GM18520 (cell line): ENCODE data around the gene FXYD2.

Source experiments
- ATAC-seq: cut with Tn5 transposase; IDR thresholded peaks from one replicate; pipeline ENCODE4 v1.9.1; 2021; ENCODE audit not compliant: unreplicated experiment

FXYD2 gene

DNA sequence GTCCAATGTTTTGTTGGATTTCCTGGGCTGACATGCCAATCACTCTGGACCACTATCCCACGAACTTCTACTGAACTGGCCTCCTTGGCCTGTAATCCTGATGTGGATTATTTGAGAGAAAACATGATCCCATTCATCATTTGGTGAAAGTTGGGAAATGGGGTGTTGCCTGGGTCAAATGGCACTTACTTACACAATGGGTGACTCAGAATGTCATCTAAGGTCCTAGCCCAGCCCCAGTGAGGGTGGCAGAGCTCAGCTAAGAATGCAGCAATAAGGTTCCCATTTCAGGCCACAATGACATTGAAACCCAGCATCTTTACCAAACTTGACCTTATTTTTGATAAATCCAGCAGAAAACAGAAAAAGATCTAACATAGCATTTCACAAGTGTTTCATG, 19.5 kb downstream of the FXYD2 start:
- no peak for ATAC-seq

DNA sequence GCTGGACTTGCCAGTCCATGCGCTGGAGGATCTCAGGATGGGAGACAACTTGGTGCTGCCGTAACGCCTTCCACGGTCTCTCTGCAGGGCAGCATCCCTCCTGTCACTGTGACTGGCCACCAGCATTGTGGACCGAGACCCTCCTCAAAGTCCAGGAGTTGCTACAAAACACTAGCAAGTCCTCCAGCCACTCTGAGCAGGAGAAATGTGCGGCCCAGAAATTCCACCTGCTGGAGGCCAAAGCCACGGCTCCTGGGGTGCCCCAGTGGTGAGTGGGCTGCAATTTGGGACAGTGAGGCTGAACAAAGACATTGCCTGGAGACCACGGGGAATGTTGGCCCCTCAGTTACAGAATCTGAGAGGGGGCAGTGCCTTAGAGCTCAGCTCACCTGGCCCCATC, 20.6 kb downstream of the FXYD2 start:
- no peak for ATAC-seq

DNA sequence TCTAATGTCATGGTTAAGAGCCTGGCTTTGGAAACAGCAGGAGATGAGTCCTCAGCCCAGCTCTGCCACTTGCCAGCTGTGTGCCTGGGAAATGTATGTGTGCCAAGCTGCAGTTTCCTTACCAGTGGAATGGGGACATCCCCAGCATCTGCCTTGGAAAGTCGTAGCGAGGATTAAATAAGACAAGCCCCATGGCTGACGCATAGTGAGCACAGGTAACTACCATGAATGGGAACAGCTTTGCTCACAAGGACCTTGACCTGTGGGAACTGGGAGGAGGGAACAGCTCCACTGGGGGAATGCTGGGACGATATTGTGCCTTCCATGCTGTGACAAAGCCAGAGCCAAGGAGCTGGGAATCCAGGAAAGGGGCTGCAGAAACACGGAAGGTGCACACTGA, 24.9 kb downstream of the FXYD2 start:
- no peak for ATAC-seq

DNA sequence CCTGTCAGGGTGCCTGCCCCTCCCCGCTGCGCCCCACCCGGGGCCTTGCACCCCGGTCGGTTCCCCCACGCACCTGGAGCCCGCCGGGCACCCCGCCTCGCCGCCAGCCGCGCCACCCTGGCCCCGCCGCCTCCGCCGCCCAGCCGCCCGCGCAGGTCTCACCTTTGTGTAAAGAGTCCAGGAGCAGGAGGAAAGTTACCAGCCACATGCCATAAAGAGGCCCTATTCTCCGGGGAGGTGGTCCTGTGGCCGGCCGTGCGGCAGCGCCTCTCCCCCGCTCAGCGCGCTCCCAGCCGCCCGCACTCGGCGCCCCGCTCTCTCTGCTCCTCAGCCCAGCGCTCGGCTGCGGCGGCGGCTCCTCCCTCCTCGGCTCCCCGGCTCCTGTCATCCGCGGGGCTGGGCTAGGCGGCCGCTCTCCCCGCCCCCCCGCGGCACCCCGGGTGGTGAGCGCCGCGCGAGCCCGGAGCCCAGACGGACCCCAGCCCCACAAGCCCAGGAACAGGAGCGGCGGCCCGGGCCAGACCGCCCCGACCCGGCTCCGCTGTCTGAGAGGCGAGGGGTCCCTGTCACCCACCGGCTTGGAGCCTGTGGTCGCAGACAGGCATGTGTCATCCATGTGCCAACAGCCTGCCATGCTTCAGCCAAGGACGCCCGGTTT, 27.5 kb downstream of the FXYD2 start, which contains the start of gene DSCAML1:
Gene DSCAML1 (minus strand): TSS at position 345 of the 658 bp plus-strand sequence. CDS start 137 bp downstream, at position 208.
- ATAC-seq, result no peak

DNA sequence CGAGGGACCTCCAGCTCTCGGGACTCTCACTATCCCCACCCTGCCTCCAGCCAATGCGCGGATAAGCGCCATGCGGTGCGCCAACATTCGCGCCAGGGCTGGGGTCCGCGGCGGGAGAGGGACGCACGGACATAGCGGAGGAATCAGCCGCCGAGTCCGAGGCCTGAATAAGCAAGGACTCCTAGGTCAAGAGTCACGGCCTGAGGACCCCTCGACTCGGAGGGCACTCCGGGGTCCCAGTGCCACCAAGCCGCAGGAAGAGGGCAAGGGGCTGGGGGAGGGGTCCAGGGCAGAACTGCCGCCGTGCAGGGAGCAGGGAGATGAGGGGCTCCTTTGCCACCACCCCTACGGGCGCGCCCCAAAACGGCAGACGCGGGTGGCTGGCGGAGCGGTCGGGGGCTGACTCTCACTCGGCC, 28.1 kb downstream of the FXYD2 start:
- ATAC-seq, result no peak

DNA sequence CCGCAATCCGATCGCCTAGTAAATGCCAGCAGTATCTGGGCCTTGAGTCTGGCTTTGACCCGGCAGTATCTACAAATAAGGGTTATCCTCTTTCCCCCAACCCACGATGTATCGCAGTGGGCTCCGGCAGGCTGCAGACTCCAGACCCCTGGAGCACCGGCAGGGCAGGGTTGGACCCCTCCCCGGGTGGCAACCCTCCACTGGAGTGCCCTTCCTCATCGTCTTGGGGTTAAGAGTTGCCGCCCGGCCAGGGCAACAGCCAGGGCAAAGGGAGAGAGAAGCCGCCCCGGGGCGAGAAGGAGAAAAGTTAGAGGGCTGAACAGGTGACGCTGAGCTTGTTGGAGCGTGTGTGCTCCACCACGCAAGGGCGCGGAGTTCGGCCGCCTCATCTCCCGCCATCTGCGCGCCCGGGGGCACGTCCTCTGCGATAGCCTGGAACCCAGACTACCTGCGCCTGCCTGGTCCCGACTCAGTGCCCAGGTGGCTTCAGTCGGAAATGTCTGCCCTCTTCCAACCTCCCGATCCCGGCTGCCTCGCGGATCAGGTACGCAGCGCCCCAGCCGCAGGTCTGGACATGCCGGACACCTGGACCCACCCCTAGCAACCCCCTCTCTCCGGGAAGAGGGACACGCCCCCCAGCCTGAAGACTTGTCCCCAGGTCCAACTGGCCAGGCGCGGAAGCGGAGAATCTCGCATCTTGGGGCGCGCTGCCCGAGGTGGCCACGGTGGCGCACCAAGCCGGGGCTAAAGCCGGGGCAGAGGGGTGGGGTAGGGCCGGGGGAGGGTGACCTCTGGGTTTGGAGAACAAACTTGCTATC, 28.7 kb downstream of the FXYD2 start:
- ATAC-seq, result no peak

DNA sequence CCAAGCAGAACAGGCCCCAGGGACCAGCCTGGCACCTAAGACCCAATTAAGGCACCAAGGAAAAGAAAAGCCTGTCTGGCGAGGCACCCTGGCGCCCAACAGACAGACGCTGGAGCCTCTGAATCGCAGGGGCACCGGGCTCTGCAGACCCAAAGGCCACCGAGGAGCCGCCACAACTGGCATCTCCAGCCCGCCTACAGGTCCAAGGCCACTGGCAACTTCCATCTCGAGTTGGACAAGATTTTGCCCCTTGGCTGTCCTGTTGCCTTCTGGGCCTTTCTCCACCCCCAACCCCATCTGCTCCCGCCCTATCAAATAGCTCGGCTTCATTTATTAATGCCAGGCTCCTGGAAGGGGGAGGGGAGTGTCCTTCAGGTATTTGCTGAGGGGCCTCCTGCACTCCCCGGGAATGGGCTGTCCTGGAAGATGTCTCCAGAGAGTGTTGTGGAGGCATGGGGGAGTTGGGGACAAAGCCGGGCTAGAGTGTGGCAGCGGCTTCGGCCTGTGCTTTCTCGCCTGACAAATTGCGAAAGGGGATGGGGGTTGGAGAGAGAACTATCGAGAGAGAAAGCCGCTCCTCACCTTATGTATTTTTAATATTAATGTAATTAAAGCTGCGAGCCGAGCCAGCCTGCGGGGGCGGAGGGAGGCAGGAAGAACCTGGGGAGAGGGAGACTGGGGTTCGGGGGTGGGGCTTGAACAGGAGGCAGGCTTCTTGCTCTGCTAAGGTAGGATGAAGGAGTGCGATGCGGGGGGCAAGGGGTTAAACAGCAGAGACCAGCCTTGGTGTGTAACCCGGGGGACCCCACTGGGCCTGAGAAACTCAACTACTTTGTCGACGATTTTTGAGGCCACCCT, 29.5 kb downstream of the FXYD2 start:
- no peak for ATAC-seq

DNA sequence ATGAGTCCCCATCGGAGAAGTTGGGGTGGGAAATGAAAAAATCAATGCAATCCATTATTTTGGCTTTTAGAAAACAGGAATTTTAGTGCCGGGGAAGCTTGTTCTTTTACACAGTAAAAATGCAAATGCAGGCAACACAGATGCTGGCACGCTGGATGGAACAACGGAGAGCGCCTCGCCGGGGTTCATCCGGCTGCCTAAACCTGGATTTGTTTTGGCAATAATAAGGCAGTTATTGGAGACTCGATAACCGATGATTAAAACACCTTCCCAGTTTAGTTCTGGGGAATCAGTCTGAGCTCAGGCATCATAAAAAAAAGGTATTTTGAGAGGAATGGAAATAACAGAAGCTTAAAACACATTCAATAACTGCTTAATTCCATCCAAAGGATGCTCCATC, 30.4 kb downstream of the FXYD2 start:
- ATAC-seq, result no peak

DNA sequence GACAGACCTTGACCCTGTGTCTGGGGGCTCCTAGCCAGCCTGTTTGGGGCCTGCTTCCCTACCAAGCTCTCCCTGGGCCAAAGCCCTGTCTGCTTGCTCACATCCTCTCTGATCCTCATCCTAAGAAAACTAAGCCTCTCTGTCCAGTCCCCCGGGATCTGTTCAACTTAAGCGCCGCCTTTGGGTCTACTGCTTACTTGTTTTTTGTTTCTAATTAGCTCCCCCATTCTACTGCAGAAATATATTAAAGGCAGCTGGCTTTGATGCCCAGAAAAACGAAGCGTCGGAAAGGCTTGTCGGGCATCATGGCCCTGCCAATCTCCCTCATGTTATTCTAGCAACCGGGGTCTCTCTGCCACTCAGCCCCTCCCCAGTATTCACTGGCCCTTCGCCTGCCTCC, 31.0 kb downstream of the FXYD2 start:
- ATAC-seq, result no peak

DNA sequence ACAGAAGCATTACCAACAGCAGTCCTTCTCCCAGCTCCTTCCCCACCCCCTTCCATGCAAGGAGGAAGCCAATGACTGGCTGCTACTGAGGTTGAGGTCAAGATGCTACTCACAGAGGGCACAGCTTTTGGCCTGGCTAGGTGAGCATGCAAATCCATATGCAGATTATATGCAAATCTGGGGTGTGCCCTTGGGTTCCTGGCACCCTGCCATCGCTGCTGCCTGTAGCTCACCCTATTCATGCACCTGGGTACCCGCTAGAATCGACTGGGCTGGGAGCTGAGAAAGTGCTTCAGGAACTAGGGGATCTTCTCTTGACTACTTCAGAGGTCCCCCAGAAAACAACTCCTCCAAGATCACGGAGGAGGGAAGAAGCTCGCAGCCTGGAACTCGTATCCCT, 31.6 kb downstream of the FXYD2 start:
- ATAC-seq, result no peak

DNA sequence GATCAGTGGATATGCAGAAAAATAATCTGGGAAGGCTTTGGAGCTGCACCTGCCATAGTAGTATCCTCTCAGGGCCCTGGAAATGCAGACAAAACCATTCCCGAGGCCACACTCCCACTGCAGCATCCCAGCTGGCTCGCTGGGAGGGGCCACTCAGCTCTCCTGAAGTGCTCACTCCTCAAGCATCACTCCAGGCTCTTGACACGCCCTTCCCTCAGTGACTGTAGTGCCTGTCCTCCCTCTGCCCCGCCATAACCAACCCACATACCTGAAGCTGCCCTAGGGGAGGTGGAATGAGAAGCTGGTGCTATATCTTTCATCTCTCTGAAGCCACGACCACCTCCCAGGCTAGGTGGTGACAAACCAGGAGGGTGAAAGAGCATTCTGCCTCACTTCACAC, 32.3 kb downstream of the FXYD2 start:
- ATAC-seq, result no peak

DNA sequence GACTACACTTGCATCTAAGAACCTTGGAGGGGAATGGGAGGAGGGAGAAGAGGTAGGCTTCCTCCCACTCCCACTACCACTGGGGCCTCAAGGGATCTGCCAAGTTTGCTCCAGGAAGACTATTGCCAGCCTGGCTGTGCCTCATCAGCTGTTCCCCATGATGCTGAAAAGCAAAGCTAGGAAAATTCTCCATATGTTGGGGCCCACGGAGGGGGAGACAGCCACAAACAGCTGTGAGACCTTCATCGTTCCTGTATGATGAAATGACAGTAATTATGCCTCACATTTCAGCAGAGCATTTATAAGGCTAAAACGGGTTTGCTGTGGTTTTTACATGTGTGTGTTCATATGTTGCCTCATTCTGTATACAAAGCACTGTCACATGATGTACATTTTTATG, 34.3 kb downstream of the FXYD2 start:
- ATAC-seq, result no peak

DNA sequence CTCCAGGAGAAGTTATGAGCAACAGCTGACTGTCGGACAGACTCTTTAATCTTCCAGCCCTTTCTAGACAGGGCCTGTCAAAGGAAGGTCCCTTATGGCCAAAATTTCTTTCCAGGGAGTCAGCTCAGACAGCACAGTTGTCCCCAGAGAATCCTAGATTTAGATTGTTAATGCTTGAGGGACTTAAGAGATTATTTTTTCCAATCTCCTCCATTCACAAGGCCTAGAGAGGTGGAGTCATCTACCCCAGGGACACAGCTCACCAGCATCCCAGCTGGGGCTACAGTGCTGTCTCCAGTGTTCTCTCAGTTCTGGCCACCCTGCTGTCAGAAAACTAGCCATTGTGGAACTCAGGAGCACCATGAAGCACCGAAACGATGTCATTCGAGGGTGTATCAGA, 35.3 kb downstream of the FXYD2 start:
- no peak for ATAC-seq

DNA sequence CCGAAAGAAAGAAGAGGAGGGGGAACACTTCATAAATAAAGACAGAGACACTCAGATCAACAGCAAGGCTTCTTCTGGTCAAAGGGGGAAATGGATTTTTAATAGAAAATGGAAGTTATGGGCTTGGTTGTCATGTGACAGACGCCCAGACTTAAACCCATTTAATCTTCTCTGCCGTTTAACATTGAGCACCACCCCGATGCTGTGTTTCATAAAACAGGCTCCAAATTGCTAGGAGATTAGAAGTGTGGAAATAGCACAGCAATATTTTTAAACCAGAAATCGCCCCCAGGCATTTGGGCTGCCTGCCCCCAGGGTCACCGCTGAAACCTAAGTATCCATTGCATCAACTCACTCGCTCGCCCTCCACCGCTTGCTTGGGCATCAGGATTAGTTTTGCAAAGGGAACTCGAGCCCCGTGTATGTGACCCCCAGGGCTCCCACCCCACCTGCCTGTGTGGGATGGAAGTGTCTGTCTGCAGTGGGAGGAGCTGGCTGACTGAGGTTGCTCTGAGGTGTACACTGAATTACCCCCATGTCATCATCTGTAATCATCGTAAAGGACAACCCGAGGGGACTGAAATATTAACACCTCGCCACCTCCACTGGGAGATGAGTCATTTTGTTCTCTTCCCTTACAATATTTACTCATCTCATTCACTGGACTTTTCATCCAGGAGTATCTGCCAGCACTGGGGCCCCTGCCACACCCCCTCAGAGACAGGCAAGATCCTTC, 38.2 kb downstream of the FXYD2 start:
- ATAC-seq, result no peak

DNA sequence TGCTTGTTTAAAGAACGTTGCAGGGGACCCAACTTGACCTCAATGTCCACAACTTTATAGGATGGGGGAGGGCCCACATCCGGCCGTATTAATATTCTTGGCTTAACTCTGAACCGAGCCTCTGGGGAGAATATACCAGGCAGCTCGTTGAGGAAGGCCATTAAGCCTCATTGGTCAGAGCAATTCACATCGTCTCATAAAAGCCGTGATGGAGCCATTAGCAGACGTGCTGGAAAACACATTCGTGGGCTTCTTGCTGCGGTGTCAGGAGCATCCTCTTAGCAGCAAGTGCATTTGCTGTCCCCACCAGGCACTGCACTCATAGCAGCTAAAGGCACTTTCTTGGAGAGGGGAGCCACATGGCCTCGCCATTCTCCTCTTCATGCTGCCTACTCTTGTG, 42.4 kb downstream of the FXYD2 start:
- no peak for ATAC-seq

DNA sequence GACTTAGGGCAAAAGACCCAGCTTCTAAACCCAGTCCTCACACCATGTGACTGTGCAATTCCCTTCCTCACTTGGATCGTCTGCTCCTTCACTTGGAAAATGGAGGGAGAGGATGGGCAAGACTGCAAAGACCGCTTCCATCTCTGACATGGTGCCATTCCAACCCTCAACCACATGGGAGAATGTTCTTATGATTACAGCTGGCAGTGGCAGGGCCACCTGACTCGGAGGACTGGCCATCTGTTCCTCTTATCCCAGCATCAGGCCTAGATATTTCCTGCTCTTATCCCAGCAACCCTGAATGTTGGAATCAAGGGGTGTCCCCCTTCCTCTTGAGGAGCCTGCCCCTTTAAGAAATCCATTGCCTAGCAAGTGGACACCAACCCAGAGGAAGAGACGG, 42.9 kb downstream of the FXYD2 start:
- no peak for ATAC-seq

DNA sequence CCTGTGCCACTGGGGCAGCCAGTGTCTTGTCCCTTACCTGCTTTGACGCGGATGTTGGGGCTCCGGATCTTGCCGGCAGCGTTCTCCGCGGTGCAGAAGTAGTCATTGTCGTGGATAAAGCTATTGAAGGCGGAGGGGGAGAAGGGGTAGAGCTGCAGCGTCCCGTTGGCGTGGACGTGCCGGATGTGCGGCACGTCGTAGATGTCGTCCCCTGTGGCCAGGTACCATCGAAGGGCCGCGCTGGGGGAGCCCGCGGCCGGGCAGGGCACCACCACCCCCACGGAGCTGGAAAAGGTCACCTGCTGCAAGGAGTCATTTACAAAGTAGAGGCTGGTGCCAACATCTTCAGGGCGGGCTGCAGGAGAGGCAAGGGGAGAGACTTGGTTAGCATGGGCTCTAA, 44.1 kb downstream of the FXYD2 start:
- no peak for ATAC-seq

DNA sequence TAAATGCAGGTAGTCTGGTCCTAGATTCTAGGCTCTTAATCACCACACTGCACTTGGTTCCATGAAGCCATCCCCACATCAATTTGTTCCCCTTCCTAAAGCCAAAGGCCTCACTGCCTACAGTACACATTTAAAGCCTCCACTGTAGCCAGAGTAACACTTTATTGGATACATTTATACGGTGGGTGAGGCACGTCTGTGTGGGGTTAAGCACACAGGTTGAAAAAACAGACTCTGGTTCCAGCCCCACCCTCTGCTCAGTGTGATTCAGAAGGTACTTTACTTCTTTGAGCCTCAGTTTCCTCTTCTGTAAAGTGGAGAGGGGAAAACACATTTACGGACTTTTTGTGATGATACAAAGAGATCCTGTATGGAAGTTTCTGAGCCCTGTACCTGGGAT, 50.0 kb downstream of the FXYD2 start:
- no peak for ATAC-seq

DNA sequence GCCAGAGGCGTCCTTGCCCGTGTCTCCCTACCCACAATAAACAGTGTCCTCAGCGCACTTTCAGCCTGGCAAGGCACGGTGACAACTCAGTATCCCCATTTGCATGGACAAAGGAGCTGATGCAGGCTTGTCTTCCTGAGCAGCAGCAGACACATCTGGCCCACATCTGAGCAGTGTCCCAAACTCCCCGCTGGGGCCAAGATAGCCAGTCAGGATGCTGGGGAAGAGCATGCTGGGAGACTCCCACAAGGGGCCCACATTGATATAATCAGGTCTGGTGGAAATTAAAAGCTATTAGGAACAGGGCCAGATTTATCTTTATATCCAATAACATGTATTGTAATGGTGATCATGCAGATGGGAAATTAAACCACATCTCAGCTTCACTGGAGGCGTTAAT, 52.2 kb downstream of the FXYD2 start:
- ATAC-seq, result no peak

DNA sequence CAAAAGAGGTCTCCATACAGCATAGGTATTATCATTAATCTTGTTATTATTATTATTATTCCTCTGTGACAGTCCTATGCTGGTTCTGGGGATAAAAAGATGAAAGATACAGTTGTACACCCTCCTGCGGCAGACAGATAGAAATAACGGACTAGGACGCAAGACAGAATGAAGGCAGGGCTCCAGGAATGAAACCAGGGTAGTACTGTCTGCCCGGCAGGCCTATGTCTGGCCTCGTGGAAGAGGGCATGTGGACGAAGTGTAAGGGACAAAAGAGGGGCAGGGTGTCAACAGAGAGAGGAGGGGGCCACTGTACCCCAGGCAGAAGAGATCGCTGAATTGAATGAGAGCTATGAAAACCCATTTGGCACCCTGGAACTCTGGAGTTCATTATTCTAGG, 52.7 kb downstream of the FXYD2 start:
- no peak for ATAC-seq

DNA sequence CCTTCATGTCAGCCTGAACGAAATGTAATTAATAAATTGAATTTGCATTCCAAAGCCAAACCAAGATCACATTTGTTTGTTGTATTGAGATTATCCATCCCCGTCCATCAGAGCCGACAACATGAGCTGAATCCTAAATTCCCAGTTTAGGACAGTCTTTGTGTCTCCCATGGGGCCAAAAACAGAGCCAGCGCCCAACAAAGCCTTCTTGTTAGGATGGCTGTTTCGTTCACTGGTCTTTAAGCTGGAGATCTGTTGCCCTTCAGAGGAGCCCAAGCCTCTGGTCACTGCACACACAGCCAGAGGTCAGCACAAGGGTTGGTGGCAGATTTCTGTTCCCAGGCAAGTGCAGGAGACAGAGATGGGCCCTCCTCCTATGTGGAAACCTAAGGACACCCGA, 53.3 kb downstream of the FXYD2 start:
- no peak for ATAC-seq
